Fibroblast of lung (primary cell): ENCODE results near the gene KIF20A. TPM values are rescaled to one million over a fixed set of nuclear protein-coding genes. Genes with fewer than 3 reads are reported as not detected.
A peak's percentile ranks its signal among the peaks of the same experiment; 100 is the strongest.

Source experiments
- DNase-seq, 2 donors: peaks; one replicate each; pipeline versions ENCODE4 v3.0.0 to v3.0.0-alpha.2; 2010; ENCODE audit warnings: low read depth in 2 of 2
- H2AFZ ChIP-seq: 2 replicates; pipeline ENCODE4 v1.5.1; 2012; ENCODE audit warnings: low read length, control low read depth, inconsistent platforms
- H3K27ac ChIP-seq: 2 replicates; pipeline ENCODE4 v1.5.1; 2011; ENCODE audit warnings: low read length, control low read depth; ENCODE audit not compliant: insufficient read depth
- H3K27me3 ChIP-seq: 2 replicates; pipeline ENCODE4 v1.5.1; 2011; ENCODE audit warnings: mild to moderate bottlenecking, low read length; ENCODE audit not compliant: control insufficient read depth, insufficient read depth
- H3K36me3 ChIP-seq: 2 replicates; pipeline ENCODE4 v1.5.1; 2011; ENCODE audit warnings: low read length; ENCODE audit not compliant: control insufficient read depth, insufficient read depth
- H3K4me1 ChIP-seq: 2 replicates; pipeline ENCODE4 v1.5.1; 2011; ENCODE audit warnings: low read length; ENCODE audit not compliant: control insufficient read depth, insufficient read depth; ENCODE audit errors: extremely low read depth
- H3K4me2 ChIP-seq: 2 replicates; pipeline ENCODE4 v1.5.1; 2011; ENCODE audit warnings: low read length, control low read depth; ENCODE audit not compliant: insufficient read depth; ENCODE audit errors: extremely low read depth
- H3K4me3 ChIP-seq, 4 experiments: fragments of 200-600 bp in 1 of 4; sonication (generic) in 1 of 4; replicated peaks in 1 of 4; 2 replicates each; pipeline ENCODE4 v1.5.1; 2011 to 2016; ENCODE audit warnings: low read length in 4 of 4, low read depth in 3 of 4, mild to moderate bottlenecking in 3 of 4, control low read depth in 2 of 4, inconsistent platforms in 1 of 4, mixed read lengths in 1 of 4; ENCODE audit not compliant: insufficient read depth in 1 of 4; ENCODE audit errors: control extremely low read depth in 1 of 4
- H3K79me2 ChIP-seq: 2 replicates; pipeline ENCODE4 v1.5.1; 2012; ENCODE audit warnings: mild to moderate bottlenecking, low read length, inconsistent platforms; ENCODE audit not compliant: control insufficient read depth, insufficient read depth
- H3K9ac ChIP-seq: 2 replicates; pipeline ENCODE4 v1.5.1; 2011; ENCODE audit warnings: mild to moderate bottlenecking, low read length, control low read depth; ENCODE audit not compliant: insufficient read depth
- H3K9me3 ChIP-seq: 2 replicates; pipeline ENCODE4 v1.5.1; 2012; ENCODE audit warnings: low read depth, low read length; ENCODE audit not compliant: control insufficient read depth, insufficient read depth
- H4K20me1 ChIP-seq: 2 replicates; pipeline ENCODE4 v1.5.1; 2011; ENCODE audit warnings: low read length; ENCODE audit not compliant: control insufficient read depth, insufficient read depth; ENCODE audit errors: extremely low read depth
- EZH2 ChIP-seq: IDR thresholded peaks from 2 replicates; pipeline ENCODE4 v1.5.1; 2012; ENCODE audit warnings: low read length, control low read depth, mild to moderate bottlenecking; ENCODE audit errors: missing control alignments
- polyA plus RNA-seq, 2 donors: library from polyadenylated mRNA; depleted of rRNA in 1 of 2; stranded (reverse) in 1 of 2; unstranded in 1 of 2; fragments of >200 nt; gene quantifications; 2 replicates each; pipeline ENCODE4 v1.2.1, GENCODE V29; 2011 to 2012; ENCODE audit warnings: missing spikeins in 1 of 2
- total RNA-seq: library from RNA; depleted of rRNA; stranded (reverse); fragments of >200 nt; gene quantifications from 2 replicates; pipeline ENCODE4 v1.2.1, GENCODE V29; 2014
- TF ChIP-seq, protein P1 (sequence below), 2 donors: IDR thresholded peaks in 1 of 2; conservative IDR thresholded peaks in 1 of 2; 1 replicate in 1 of 2; 2 replicates in 1 of 2; pipeline ENCODE4 v1.5.1; 2011 to 2012; ENCODE audit warnings: low read length in 2 of 2, control low read depth in 1 of 2, inconsistent platforms in 1 of 2, low read depth in 1 of 2, mild to moderate bottlenecking in 1 of 2

KIF20A gene
- total and polyA plus RNA-seq, 2 donors (not counting 1 experiment from before 2014, with no cell fraction given), result 17.4 to 23.8 TPM

DNA sequence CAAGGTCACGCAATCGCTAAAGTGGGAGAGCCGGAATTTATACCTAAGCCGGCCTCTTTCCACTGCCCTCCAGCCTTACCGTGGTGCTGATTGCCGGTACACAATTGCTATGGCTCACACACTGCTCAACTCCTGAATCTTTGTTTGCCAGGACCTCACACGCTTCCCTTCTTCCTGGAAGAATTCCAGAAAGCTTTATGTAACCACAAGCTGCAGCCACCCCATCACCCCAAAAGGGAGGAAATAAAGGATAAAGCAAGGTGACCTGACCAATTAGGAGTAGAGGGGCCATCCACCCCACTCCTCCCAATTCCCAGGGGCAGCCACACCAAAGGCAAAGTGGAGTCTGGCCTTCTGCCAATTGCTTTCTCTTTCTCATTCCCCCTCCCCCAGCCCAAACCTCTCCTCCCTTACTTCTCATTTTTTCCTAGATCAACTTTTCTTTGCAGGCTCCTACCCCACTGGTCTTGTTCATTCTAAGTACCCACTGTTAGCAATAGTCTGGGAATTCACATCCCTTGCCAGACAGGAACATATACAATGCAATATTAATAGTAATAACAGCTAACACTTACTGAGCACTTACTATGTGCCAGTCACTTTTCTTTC lies 52.2 kb downstream of the KIF20A start:
- no peaks in the 10 kb centered on the region for H3K4me1 ChIP-seq
- no peaks in the 10 kb centered on the region for H3K27me3 ChIP-seq
- H3K9ac ChIP-seq, result no peak overlapping the region
- H3K36me3 ChIP-seq, result no peaks in the 10 kb centered on the region
- H3K9me3 ChIP-seq, result no peaks in the 10 kb centered on the region
- peak in 1 of 2 donors; percentile 76 for DNase-seq
- no peak overlapping the region for H2AFZ ChIP-seq
- H3K4me3 ChIP-seq, result no peak overlapping the region
- H4K20me1 ChIP-seq, result no peaks in the 10 kb centered on the region
- no peaks in the 10 kb centered on the region for H3K79me2 ChIP-seq
- no peak overlapping the region for H3K27ac ChIP-seq
- no peak overlapping the region for H3K4me2 ChIP-seq
- no peak for TF ChIP-seq EZH2
- TF ChIP-seq, protein P1, sequence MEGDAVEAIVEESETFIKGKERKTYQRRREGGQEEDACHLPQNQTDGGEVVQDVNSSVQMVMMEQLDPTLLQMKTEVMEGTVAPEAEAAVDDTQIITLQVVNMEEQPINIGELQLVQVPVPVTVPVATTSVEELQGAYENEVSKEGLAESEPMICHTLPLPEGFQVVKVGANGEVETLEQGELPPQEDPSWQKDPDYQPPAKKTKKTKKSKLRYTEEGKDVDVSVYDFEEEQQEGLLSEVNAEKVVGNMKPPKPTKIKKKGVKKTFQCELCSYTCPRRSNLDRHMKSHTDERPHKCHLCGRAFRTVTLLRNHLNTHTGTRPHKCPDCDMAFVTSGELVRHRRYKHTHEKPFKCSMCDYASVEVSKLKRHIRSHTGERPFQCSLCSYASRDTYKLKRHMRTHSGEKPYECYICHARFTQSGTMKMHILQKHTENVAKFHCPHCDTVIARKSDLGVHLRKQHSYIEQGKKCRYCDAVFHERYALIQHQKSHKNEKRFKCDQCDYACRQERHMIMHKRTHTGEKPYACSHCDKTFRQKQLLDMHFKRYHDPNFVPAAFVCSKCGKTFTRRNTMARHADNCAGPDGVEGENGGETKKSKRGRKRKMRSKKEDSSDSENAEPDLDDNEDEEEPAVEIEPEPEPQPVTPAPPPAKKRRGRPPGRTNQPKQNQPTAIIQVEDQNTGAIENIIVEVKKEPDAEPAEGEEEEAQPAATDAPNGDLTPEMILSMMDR (conservative IDR thresholded peaks at IDR 0.05 in 1 of 2, IDR thresholded peaks at IDR 0.05 in 1 of 2; ENCODE audit: low read depth in 1 of 2, low read length in 2 of 2), result no peak

DNA sequence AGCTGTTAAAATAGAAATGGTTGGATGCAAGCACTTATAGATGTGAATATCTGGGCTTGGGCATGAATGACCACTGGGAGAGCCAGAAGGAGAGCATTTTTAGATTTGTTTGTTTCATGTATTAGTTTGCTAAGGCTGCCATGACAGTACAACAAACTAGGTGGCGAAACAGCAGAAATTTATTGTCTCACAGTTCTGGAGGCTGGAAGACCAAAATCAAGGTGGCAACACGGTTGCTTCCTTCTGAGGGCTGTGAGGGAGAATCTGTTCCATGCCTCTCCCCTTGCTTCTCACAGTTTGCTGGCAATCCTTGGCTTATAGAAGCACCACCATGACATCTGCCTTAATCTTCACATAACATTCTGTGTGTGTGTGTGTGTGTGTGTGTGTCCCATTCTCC lies 54.4 kb downstream of the KIF20A start:
- H3K27me3 ChIP-seq, result no peaks in the 10 kb centered on the region
- no peaks in the 10 kb centered on the region for H3K36me3 ChIP-seq
- H3K79me2 ChIP-seq, result no peaks in the 10 kb centered on the region
- no peak overlapping the region for H3K27ac ChIP-seq
- H3K4me3 ChIP-seq, result no peak overlapping the region
- no peaks in the 10 kb centered on the region for H3K9me3 ChIP-seq
- H3K9ac ChIP-seq, result no peak overlapping the region
- no peaks in the 10 kb centered on the region for H3K4me1 ChIP-seq
- no peak overlapping the region for H3K4me2 ChIP-seq
- H4K20me1 ChIP-seq, result no peaks in the 10 kb centered on the region
- DNase-seq, result no peak
- TF ChIP-seq, protein P1 (conservative IDR thresholded peaks at IDR 0.05 in 1 of 2, IDR thresholded peaks at IDR 0.05 in 1 of 2; ENCODE audit: low read depth in 1 of 2, low read length in 2 of 2), result no peak
- no peak for TF ChIP-seq EZH2
- H2AFZ ChIP-seq, result no peak overlapping the region

DNA sequence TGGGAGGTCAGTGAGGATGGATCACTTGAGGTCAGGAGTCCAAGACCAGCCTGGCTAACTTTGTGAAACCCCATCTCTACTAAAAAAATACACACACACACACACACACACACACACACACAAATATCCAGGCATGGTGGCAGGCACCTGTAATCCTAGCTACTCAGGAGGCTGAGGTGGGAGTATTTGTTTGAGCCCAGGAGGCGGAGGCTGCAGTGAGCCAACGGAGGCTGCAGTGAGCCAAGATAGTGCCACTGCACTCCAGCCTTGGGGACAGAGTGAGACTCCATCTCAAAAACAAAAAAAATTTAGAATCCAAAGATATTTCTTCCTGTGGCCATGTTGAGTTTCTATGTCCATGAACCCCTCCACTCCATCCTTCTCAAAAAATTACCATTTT lies 55.7 kb downstream of the KIF20A start:
- no peak for DNase-seq
- TF ChIP-seq, protein P1 (conservative IDR thresholded peaks at IDR 0.05 in 1 of 2, IDR thresholded peaks at IDR 0.05 in 1 of 2; ENCODE audit: low read depth in 1 of 2, low read length in 2 of 2), result no peak

More for the DNA sequence above, 55.7 kb downstream of the KIF20A start:
- Histone ChIP-seq H3K4me3 (no peak overlapping the region), H2AFZ (no peak overlapping the region), H4K20me1 (no peaks in the 10 kb centered on the region), H3K4me2 (no peak overlapping the region), H3K9ac (no peak overlapping the region), H3K27me3 (no peaks in the 10 kb centered on the region), H3K4me1 (no peaks in the 10 kb centered on the region), H3K79me2 (no peaks in the 10 kb centered on the region), H3K36me3 (no peaks in the 10 kb centered on the region), H3K9me3 (no peaks in the 10 kb centered on the region), H3K27ac (no peak overlapping the region)

Other genes with a start within 250 kb of the KIF20A start
- gene FAM13B, start 146.0 kb upstream of the KIF20A start, total RNA-seq, result 19.8 and 25.1 TPM in 2 replicates
- gene FAM13B, start 146.0 kb upstream of the KIF20A start, polyA plus RNA-seq, result 19.2 and 20.7 TPM in 2 replicates
- not detected in 2 replicates for gene WNT8A, start 95.1 kb upstream of the KIF20A start, total RNA-seq
- not detected in 2 replicates for gene WNT8A, start 95.1 kb upstream of the KIF20A start, polyA plus RNA-seq
- 2.5 and 3.3 TPM in 2 replicates for gene NME5, start 39.7 kb upstream of the KIF20A start, total RNA-seq
- gene NME5, start 39.7 kb upstream of the KIF20A start, polyA plus RNA-seq, result 1.2 and 1.8 TPM in 2 replicates
- gene BRD8, start 482 bp upstream of the KIF20A start, total RNA-seq, result 38.5 and 47.4 TPM in 2 replicates
- gene BRD8, start 482 bp upstream of the KIF20A start, polyA plus RNA-seq, result 52.1 and 62.2 TPM in 2 replicates
- gene CDC23, start 34.2 kb downstream of the KIF20A start, total RNA-seq, result 21.3 and 26.8 TPM in 2 replicates
- gene CDC23, start 34.2 kb downstream of the KIF20A start, polyA plus RNA-seq, result 28.8 and 31.8 TPM in 2 replicates
- gene GFRA3, start 95.5 kb downstream of the KIF20A start, total RNA-seq, result not detected in 2 replicates
- gene GFRA3, start 95.5 kb downstream of the KIF20A start, polyA plus RNA-seq, result not detected in 2 replicates
- gene CDC25C, start 152.7 kb downstream of the KIF20A start, total RNA-seq, result 0.26 and 3.0 TPM in 2 replicates
- gene CDC25C, start 152.7 kb downstream of the KIF20A start, polyA plus RNA-seq, result 2.4 and 9.9 TPM in 2 replicates
- gene FAM53C, start 159.2 kb downstream of the KIF20A start, total RNA-seq, result 36.0 and 44.9 TPM in 2 replicates
- gene FAM53C, start 159.2 kb downstream of the KIF20A start, polyA plus RNA-seq, result 30.3 and 33.8 TPM in 2 replicates
- 39.8 and 49.4 TPM in 2 replicates for gene KDM3B, start 173.6 kb downstream of the KIF20A start, total RNA-seq
- gene KDM3B, start 173.6 kb downstream of the KIF20A start, polyA plus RNA-seq, result 23.6 and 25.7 TPM in 2 replicates